Panc1 (cell line): ENCODE results near the gene ASB5. TPM values are rescaled to one million over a fixed set of nuclear protein-coding genes. Genes with fewer than 3 reads are reported as not detected.
A peak's percentile ranks its signal among the peaks of the same experiment; 100 is the strongest.

ENCODE experiments used
- ATAC-seq: fragments of 200-7000 bp; cut with Tn5 transposase; 2 replicates; pipeline ENCODE4 v1.9.1; 2020; ENCODE audit warnings: mild to moderate bottlenecking, moderate library complexity
- BruUV-seq: library from RNA; stranded (reverse); fragments of 400-500 nt; replicated peaks from 2 replicates; lab custom pipeline; 2021; lab: Mats Ljungman, UMichigan
- CTCF ChIA-PET: fragments of 300-600 bp; sonication (Branson Sonifier 250); formaldehyde crosslinking; loops from one replicate; lab custom pipeline; 2022; ENCODE audit warnings: antibody characterized with exemption; lab: Charles Lee
- POLR2A ChIA-PET: fragments of 300-600 bp; sonication (Branson Sonifier 250); formaldehyde crosslinking; loops from one replicate; lab custom pipeline; 2022; ENCODE audit warnings: antibody characterized with exemption; lab: Charles Lee
- DNase-seq: peaks from one replicate; pipeline ENCODE4 v3.0.0-alpha.2; 2010; ENCODE audit warnings: low read depth, low spot score
- H3K27ac ChIP-seq: 2 replicates; pipeline ENCODE4 v1.5.1; 2011; ENCODE audit warnings: mild to moderate bottlenecking, low read length, inconsistent platforms
- H3K27me3 ChIP-seq: fragments of 200-500 bp; sonication (Bioruptor generic); 2 replicates; pipeline ENCODE4 v1.6.0; 2014; ENCODE audit warnings: low read length, inconsistent platforms; ENCODE audit not compliant: control insufficient read depth, insufficient read depth
- H3K36me3 ChIP-seq: fragments of 200-500 bp; sonication (Bioruptor generic); 2 replicates; pipeline ENCODE4 v1.5.1; 2014; ENCODE audit warnings: inconsistent platforms, mild to moderate bottlenecking, low read length, moderate library complexity; ENCODE audit not compliant: control insufficient read depth, insufficient read depth
- H3K4me1 ChIP-seq: 2 replicates; pipeline ENCODE4 v1.5.1; 2011; ENCODE audit warnings: inconsistent platforms, mild to moderate bottlenecking, low read length, moderate library complexity; ENCODE audit not compliant: control insufficient read depth, insufficient read depth
- H3K4me3 ChIP-seq, 2 experiments: 2 replicates each; pipeline ENCODE4 v1.5.1; 2011 to 2012; ENCODE audit warnings: low read depth in 2 of 2, low read length in 2 of 2, mild to moderate bottlenecking in 2 of 2, inconsistent platforms in 1 of 2, moderate library complexity in 1 of 2
- H3K9me3 ChIP-seq: fragments of 200-500 bp; sonication (Bioruptor generic); 2 replicates; pipeline ENCODE4 v1.5.1; 2014; ENCODE audit warnings: low read depth, mild to moderate bottlenecking, inconsistent platforms, low read length, moderate library complexity; ENCODE audit not compliant: control insufficient read depth, insufficient read depth
- CTCF ChIP-seq: fragments of 450-650 bp; IDR thresholded peaks from 2 replicates; pipeline ENCODE4 v1.5.1; 2017; ENCODE audit warnings: mild to moderate bottlenecking
- POLR2AphosphoS5 ChIP-seq: IDR thresholded peaks from 2 replicates; pipeline ENCODE4 v1.6.1; 2012; ENCODE audit warnings: mild to moderate bottlenecking, low read depth, low read length, moderate library complexity
- REST ChIP-seq, 2 experiments: IDR thresholded peaks; 2 replicates each; pipeline ENCODE4 v1.6.1; 2011 to 2012; ENCODE audit warnings: low read depth in 2 of 2, control low read depth in 1 of 2, low read length in 1 of 2, mild to moderate bottlenecking in 1 of 2, moderate library complexity in 1 of 2; ENCODE audit not compliant: insufficient read depth in 1 of 2
- SIN3A ChIP-seq: IDR thresholded peaks from 2 replicates; pipeline ENCODE4 v1.6.1; 2012; ENCODE audit warnings: low read depth, mild to moderate bottlenecking, low read length, moderate library complexity, borderline replicate concordance; ENCODE audit not compliant: insufficient read depth
- TCF7L2 ChIP-seq: IDR thresholded peaks from 2 replicates; pipeline ENCODE4 v1.6.1; 2011; ENCODE audit warnings: mild to moderate bottlenecking, low read depth, low read length, inconsistent platforms
- in situ Hi-C: cut with HindIII; loops from 2 replicates; pipeline ENCODE4 v1.10.0; 2016; ENCODE audit warnings: low sequenced_read_pairs, low pct_unique_long_range_greater_than_20kb
- intact Hi-C: fragments of 100-400 bp; cut with micrococcal nuclease; formaldehyde crosslinking; loops from one replicate; pipeline ENCODE4 v1.10.0; 2022; ENCODE audit not compliant: unreplicated experiment
- total RNA-seq: library from RNA; stranded (reverse); gene quantifications from one replicate; pipeline ENCODE4 v1.2.1, GENCODE V29; 2021; ENCODE audit not compliant: unreplicated experiment

The ASB5 gene
- total RNA-seq, 1 experiment from 2014 or later: not detected

GRCh38 chr4:176276710-176277109 lies 7.7 kb upstream of the ASB5 start:
- ChIA-PET CTCF (no interaction called here), POLR2A (no interaction called here)
- in situ Hi-C loops: no loop called here
- BruUV-seq: no TSS peak
- Histone ChIP-seq H3K9me3 (no peaks in the 10 kb centered on the region), H3K27ac (no peak overlapping the region), H3K36me3 (no peaks in the 10 kb centered on the region), H3K27me3 (no peaks in the 10 kb centered on the region), H3K4me3 (peak overlapping the region in 1 of 2 experiments; percentile 59; a peak in 2 of 4 replicates), H3K4me1 (no peaks in the 10 kb centered on the region)
- DNase-seq (no peak), ATAC-seq (peak; percentile 34; the same call in 1 of the 2 replicates)
- intact Hi-C loops: loop anchor here (5.0 kb wide), 1 partner anchor 239 kb away; no protein-coding TSS in a partner anchor
- TF ChIP-seq POLR2AphosphoS5 (no peak), CTCF (no peak), TCF7L2 (no peak), SIN3A (no peak), REST (IDR thresholded peaks at IDR 0.05; ENCODE audit: insufficient read depth in 1 of 2, low read depth in 2 of 2, low read length in 1 of 2) (no peak)

GRCh38 chr4:176274441-176274840 lies 5.4 kb upstream of the ASB5 start:
- ChIA-PET POLR2A (no interaction called here), CTCF (no interaction called here)
- in situ Hi-C loops (no loop called here), intact Hi-C loops (no loop called here)
- ATAC-seq (no peak), DNase-seq (no peak)
- TF ChIP-seq SIN3A: no peak
- no peak for TF ChIP-seq CTCF
- no peak for TF ChIP-seq REST (IDR thresholded peaks at IDR 0.05; ENCODE audit: insufficient read depth in 1 of 2, low read depth in 2 of 2, low read length in 1 of 2)
- no peak for TF ChIP-seq POLR2AphosphoS5
- TF ChIP-seq TCF7L2: no peak
- Histone ChIP-seq H3K9me3 (no peaks in the 10 kb centered on the region), H3K4me3 (no peak overlapping the region), H3K4me1 (no peaks in the 10 kb centered on the region), H3K36me3 (no peaks in the 10 kb centered on the region), H3K27ac (no peak overlapping the region), H3K27me3 (no peaks in the 10 kb centered on the region)
- no TSS peak for BruUV-seq
